Activated T-cell treated with anti-CD3 and anti-CD28 coated beads, Interleukin-2, amount 50 U/mL, for 24 hours (primary cell): ENCODE results near the gene MBD5.

Experiments used
- DNase-seq: peaks from one replicate; pipeline ENCODE4 v3.0.0-alpha.2; 2020
- H3K27ac Mint-ChIP-seq: 2 replicates; pipeline ENCODE4 v1.8.0; 2020; ENCODE audit warnings: mild to moderate bottlenecking, mixed read lengths
- H3K27me3 Mint-ChIP-seq: 2 replicates; pipeline ENCODE4 v1.8.0; 2020; ENCODE audit warnings: mixed read lengths
- H3K36me3 Mint-ChIP-seq: 2 replicates; pipeline ENCODE4 v1.8.0; 2020; ENCODE audit warnings: low read depth, mixed read lengths
- H3K4me1 Mint-ChIP-seq: 2 replicates; pipeline ENCODE4 v1.8.0; 2020; ENCODE audit warnings: low read depth, mixed read lengths
- H3K4me3 Mint-ChIP-seq: 2 replicates; pipeline ENCODE4 v1.8.0; 2020; ENCODE audit warnings: mild to moderate bottlenecking, moderate library complexity, mixed read lengths
- H3K9me3 Mint-ChIP-seq: 2 replicates; pipeline ENCODE4 v1.8.0; 2020; ENCODE audit warnings: mixed read lengths

MBD5 gene

DNA sequence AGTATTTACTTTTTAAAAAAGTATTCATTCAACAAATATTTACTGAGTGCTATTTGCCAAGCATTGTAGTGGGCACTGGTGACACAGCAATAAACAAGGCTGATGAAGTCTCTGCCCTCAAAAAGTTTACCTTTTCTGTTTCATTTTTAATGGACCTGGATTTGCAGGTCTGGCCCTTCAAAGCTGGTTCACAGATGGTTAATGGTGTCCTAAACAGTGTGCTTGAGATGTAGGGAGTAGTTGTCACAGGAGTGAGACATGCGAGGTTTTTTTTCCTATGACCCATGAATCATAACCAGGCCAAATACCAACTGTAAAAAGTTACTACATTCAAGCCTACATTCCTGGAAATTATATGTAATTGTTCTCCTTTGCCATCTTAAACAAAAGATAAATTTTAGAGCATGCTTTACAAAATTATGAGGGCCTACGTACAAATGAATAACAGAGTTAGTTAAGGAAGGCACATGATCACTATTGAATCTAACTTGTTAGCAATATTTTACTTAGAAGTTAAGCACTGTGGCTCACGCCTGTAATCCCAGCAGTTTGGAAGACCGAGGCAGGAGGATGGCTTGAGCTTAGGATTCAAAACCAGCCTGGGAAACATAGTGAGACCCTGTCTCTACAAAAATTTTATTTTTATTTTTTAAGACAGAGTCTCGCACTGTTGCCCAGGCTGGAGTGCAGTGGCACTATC, 223.9 kb downstream of the MBD5 start:
- H3K27ac Mint-ChIP-seq, result no peak overlapping the region
- peaks cover 37% of the 10 kb centered on the region for H3K36me3 Mint-ChIP-seq
- H3K9me3 Mint-ChIP-seq, result peaks cover 12% of the 10 kb centered on the region
- peaks cover 2% of the 10 kb centered on the region for H3K4me1 Mint-ChIP-seq
- no peaks in the 10 kb centered on the region for H3K27me3 Mint-ChIP-seq
- no peak for DNase-seq
- H3K4me3 Mint-ChIP-seq, result no peak overlapping the region

DNA sequence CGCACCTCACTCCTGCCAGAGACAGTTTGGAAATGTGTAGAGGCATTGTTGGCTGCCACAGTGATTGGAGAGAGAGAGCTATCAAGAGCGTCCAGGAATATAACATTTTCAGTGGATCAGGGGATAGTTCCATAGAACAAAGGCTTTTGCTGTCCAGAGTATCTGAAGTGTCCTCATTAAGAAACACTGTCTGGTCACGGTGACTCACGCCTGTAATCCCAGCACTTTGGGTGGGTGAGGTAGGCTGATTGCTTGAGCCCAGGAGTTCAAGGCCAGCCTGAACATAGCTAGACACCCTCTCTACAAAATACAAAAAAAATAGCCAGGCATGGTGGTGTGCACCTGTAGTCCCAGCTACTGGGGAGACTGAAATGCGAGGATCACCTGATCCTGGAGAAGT, 231.1 kb downstream of the MBD5 start:
- DNase-seq, result no peak
- no peak overlapping the region for H3K4me3 Mint-ChIP-seq
- H3K9me3 Mint-ChIP-seq, result peaks cover 42% of the 10 kb centered on the region
- peaks cover 70% of the 10 kb centered on the region for H3K36me3 Mint-ChIP-seq
- H3K4me1 Mint-ChIP-seq, result no peaks in the 10 kb centered on the region
- H3K27me3 Mint-ChIP-seq, result no peaks in the 10 kb centered on the region
- H3K27ac Mint-ChIP-seq, result no peak overlapping the region

DNA sequence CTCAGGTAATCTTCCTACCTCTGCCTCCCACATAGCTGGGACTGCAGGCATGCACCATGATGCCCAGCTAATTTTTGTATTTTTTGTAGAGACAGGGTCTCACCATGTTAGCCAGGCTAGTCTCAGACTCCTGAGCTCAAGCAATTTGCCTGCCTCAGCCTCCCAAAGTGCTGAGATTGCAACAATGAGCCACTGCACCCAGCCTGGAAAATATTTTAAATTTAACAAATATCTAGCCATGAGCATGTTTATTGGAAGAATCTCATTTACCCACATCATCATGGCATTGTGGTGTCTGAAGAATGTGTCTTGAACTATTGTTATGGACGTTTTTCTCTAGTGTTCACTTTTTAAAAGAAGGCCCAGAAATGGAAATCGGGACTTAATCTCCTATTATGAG, 231.8 kb downstream of the MBD5 start:
- Mint-ChIP-seq H3K27ac (no peak overlapping the region), H3K9me3 (peaks cover 43% of the 10 kb centered on the region), H3K36me3 (peaks cover 68% of the 10 kb centered on the region), H3K4me3 (no peak overlapping the region), H3K27me3 (no peaks in the 10 kb centered on the region), H3K4me1 (no peaks in the 10 kb centered on the region)
- DNase-seq, result no peak

DNA sequence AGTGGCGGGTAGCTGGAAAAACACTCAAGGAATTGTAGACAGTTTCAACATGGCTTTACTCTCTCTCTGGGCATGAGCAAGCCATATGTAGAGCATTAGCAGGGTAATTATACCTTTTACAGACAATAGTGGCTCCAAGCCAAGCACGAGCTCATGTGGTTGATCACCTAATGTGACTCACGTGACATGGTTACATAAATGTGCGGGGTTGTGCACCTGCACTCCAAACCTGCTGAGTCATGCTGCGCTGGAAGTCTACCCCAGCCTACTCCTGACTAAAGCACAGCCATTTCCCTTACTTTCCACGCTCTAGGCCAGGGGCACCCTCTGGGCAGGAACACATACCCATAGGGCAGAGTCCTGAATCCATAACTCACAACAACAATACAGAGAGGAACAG, 232.8 kb downstream of the MBD5 start:
- Mint-ChIP-seq H3K9me3 (peaks cover 50% of the 10 kb centered on the region), H3K27me3 (no peaks in the 10 kb centered on the region), H3K4me3 (no peak overlapping the region), H3K27ac (no peak overlapping the region), H3K36me3 (peaks cover 72% of the 10 kb centered on the region), H3K4me1 (no peaks in the 10 kb centered on the region)
- DNase-seq, result no peak

DNA sequence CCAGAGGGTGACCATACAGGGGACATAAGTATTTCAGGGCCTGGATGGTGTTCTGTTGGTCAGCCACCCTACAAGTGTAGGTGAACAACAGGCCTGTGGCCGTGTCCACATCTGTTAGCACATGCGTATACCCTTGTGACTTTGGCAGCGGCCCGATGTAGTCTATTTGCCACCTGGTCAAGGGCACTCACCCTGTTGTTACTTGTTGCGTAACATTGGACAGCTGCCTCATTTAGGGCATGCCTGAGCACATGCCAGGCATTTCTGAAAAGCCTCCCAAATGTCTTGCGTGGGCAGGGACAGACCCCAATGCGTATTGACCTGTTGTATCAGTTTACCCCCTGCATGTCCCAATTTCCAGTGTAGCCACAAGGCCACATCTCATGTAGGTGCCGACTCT, 235.0 kb downstream of the MBD5 start:
- Mint-ChIP-seq H3K4me1 (no peaks in the 10 kb centered on the region), H3K27ac (no peak overlapping the region), H3K9me3 (peaks cover 48% of the 10 kb centered on the region), H3K36me3 (peaks cover 71% of the 10 kb centered on the region), H3K27me3 (no peaks in the 10 kb centered on the region), H3K4me3 (no peak overlapping the region)
- no peak for DNase-seq

DNA sequence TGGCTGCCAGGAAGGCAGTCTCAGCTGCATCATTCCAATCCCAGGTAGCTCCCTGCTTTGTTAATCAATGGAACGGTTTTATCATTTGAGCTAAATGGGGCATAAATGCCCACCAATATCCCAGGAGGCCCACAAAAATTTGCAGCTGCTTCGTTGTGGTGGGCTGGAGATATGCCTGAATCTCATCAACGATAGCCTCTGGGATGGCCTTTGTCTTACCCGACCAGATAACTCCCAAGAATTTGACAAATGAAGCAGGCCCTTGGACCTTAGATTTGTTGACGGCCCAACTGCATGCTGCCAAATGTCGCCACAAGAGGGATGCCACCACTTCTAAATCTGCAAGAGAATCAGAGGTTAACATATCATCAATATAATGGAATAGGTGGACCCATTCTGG, 236.4 kb downstream of the MBD5 start:
- Mint-ChIP-seq H3K9me3 (peaks cover 41% of the 10 kb centered on the region), H3K27ac (no peak overlapping the region), H3K27me3 (no peaks in the 10 kb centered on the region), H3K4me3 (no peak overlapping the region), H3K36me3 (peaks cover 64% of the 10 kb centered on the region), H3K4me1 (no peaks in the 10 kb centered on the region)
- no peak for DNase-seq

DNA sequence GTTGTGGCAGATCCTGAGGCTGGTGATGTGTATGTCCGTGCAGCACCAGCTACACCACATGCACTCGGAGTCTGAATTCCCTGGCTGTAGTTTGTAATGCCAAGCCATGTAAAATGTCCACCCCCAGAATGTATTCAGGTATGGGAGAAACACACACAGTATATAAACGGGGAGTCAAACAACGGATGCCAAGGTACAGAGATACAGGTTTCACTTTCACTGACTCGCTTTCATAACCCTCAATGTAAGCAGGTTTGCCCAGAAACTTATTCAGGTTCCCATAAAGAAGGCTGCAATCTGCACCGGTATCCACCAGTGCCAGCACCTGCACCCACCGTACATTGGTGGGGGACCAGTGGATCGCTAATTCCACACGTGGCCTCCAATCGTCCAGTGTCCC, 237.2 kb downstream of the MBD5 start:
- H3K9me3 Mint-ChIP-seq, result peaks cover 34% of the 10 kb centered on the region
- H3K4me3 Mint-ChIP-seq, result no peak overlapping the region
- H3K27me3 Mint-ChIP-seq, result no peaks in the 10 kb centered on the region
- no peak overlapping the region for H3K27ac Mint-ChIP-seq
- no peak for DNase-seq
- H3K4me1 Mint-ChIP-seq, result no peaks in the 10 kb centered on the region
- H3K36me3 Mint-ChIP-seq, result peaks cover 56% of the 10 kb centered on the region

DNA sequence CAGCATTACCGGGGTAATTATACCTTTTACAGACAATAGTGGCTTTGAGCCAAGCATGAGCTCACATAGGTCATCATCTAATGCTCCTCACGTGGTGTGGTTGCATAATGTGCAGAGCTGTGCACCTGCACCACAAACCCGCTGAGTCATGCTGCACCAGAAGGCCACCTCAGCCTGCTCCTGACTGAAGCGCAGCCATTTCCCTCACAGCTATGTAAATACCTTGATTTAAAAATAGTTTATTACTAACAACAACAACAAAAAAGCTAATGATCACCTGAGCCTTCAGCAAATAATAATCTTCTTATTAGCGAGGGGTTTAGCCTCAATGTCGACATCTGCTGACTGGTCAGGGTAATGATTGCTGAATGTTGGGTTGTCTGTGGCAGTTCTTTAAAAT, 238.8 kb downstream of the MBD5 start:
- Mint-ChIP-seq H3K9me3 (peaks cover 20% of the 10 kb centered on the region), H3K4me1 (no peaks in the 10 kb centered on the region), H3K27ac (no peak overlapping the region), H3K27me3 (no peaks in the 10 kb centered on the region), H3K4me3 (no peak overlapping the region), H3K36me3 (peaks cover 42% of the 10 kb centered on the region)
- DNase-seq, result no peak

DNA sequence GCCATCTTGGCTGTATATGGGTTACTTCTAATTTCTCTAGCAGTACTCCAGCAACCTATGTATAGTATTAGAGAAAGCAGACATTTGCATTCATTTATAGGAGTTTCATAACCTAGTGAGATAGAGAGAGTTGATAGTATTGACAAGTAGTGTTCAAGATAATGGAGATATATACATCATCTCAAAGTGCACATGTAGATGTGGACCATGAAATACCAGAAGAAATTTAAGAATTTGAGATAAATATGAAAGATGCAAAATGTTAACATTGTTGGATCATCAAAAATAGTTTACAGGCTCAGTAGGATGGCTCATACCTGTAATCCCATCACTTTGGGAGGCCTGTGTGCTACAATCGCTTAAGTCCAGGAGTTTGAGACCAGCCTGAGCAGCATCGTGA, 243.0 kb downstream of the MBD5 start:
- peaks cover 13% of the 10 kb centered on the region for H3K36me3 Mint-ChIP-seq
- DNase-seq, result no peak
- no peaks in the 10 kb centered on the region for H3K4me1 Mint-ChIP-seq
- H3K27ac Mint-ChIP-seq, result no peak overlapping the region
- H3K4me3 Mint-ChIP-seq, result no peak overlapping the region
- H3K9me3 Mint-ChIP-seq, result peaks cover 5% of the 10 kb centered on the region
- H3K27me3 Mint-ChIP-seq, result no peaks in the 10 kb centered on the region

DNA sequence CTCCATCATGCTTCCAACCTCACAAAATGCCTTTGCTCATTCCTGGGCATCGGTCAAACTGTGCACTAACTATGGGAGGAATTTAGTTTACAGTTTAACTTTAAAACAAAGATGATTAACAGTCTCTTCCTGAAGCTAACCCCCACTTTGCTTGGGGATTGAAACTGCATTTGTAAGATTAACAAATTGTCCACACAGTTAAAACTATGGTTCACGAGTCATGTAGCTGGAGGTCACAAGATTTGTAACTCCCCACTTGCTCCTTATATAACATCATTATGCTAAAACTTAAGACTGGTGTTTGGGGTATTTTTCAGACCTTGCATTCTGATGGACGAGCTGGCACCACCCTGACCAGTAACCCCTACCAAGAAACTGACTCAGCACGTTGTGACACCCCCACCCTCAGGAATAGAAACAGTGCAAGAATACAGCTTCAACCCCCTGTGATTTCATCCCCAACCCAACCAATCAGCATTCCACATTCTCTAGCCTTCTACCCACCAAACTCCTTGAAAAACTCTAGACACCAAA, 252.3 kb downstream of the MBD5 start:
- H3K4me3 Mint-ChIP-seq, result no peak overlapping the region
- no peak for DNase-seq
- no peaks in the 10 kb centered on the region for H3K4me1 Mint-ChIP-seq
- H3K27me3 Mint-ChIP-seq, result no peaks in the 10 kb centered on the region
- H3K27ac Mint-ChIP-seq, result no peak overlapping the region
- H3K9me3 Mint-ChIP-seq, result no peaks in the 10 kb centered on the region
- H3K36me3 Mint-ChIP-seq, result peaks cover 12% of the 10 kb centered on the region

DNA sequence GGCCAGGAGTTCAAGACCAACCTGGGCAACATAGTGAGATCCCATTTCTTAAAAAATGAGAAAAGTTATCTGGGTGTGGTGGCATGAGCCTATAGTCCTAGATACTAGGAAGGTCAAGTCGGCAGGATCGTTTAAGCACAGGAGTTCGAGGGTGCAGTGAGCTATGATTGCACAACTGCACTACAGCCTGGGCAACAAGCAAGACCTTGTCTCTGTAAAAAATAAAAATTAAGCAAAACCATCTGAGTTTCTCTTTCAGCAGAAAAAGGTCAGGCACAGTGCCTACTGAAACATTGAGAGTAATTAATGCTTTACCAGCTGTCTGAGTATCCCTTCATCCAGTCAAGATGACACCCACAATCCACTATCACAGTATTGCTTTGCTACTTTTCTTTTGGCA, 258.3 kb downstream of the MBD5 start:
- peaks cover 2% of the 10 kb centered on the region for H3K4me1 Mint-ChIP-seq
- no peak for DNase-seq
- H3K27ac Mint-ChIP-seq, result no peak overlapping the region
- H3K4me3 Mint-ChIP-seq, result no peak overlapping the region
- H3K9me3 Mint-ChIP-seq, result no peaks in the 10 kb centered on the region
- no peaks in the 10 kb centered on the region for H3K27me3 Mint-ChIP-seq
- H3K36me3 Mint-ChIP-seq, result peaks cover 2% of the 10 kb centered on the region

DNA sequence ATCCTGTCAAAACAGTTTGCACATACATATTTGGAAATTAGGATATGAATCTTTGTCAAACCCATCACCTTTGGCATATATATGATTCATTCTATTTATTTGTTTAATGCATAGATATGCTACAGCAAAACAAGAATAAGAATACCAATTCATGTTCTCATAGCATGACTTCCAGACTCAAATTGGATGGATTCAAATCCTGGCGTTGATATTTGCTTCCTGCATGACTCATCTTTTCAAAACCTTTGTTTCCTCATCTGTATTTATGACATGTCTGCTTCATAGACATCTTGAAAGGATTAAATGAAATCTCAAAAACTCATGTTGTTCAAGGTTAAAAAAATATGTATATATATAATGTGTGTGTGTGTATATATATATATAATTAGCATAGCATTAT, 261.3 kb downstream of the MBD5 start:
- Mint-ChIP-seq H3K36me3 (peaks cover 4% of the 10 kb centered on the region), H3K4me1 (peaks cover 2% of the 10 kb centered on the region), H3K27ac (no peak overlapping the region), H3K27me3 (no peaks in the 10 kb centered on the region), H3K9me3 (no peaks in the 10 kb centered on the region), H3K4me3 (no peak overlapping the region)
- DNase-seq, result no peak

DNA sequence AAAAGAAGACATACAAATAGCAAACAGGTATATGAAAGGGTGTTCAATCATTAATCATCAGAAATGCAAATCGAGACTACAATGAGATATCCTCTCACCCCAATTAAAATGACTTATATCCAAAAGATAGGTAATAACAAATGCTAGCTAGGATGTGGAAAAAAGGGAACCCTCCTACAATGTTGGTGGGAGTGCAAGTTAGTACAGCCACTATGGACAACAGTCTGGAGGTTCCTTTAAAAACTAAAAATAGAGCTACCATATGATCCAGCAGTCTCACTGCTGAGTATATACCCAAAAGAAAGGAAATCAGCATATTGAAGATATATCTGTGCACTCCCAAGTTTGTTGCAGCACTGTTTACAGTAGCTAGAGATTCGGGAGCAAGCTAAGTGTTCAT, 271.5 kb downstream of the MBD5 start:
- H3K36me3 Mint-ChIP-seq, result peaks cover 11% of the 10 kb centered on the region
- no peaks in the 10 kb centered on the region for H3K4me1 Mint-ChIP-seq

DNA sequence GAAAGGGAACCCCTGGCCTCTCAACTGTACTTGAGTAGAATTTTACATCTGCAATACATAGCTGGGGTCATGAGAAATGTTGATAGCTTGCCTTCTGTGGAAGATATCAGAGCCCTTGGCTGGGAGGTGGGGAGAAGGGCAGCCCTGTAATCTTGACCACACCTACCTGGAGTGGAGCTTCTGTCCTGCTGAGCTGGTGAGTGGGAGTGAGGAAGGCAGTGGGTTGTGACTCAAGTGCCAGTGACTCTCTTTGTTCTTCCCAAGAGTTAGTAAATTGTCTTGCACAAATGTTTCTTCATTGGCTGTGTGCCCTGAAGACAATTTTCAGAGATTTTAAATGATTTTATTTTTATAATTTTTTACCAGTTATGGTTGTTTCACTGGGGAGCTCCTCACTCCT, 277.3 kb downstream of the MBD5 start:
- peaks cover 6% of the 10 kb centered on the region for H3K36me3 Mint-ChIP-seq
- H3K4me1 Mint-ChIP-seq, result no peaks in the 10 kb centered on the region
- no peak overlapping the region for H3K27ac Mint-ChIP-seq
- H3K4me3 Mint-ChIP-seq, result no peak overlapping the region
- H3K9me3 Mint-ChIP-seq, result no peaks in the 10 kb centered on the region
- no peak for DNase-seq
- H3K27me3 Mint-ChIP-seq, result no peaks in the 10 kb centered on the region

More for the DNA sequence above, 271.5 kb downstream of the MBD5 start:
- DNase-seq, result no peak
- Mint-ChIP-seq H3K27ac (no peak overlapping the region), H3K27me3 (no peaks in the 10 kb centered on the region), H3K4me3 (no peak overlapping the region), H3K9me3 (no peaks in the 10 kb centered on the region)

DNA sequence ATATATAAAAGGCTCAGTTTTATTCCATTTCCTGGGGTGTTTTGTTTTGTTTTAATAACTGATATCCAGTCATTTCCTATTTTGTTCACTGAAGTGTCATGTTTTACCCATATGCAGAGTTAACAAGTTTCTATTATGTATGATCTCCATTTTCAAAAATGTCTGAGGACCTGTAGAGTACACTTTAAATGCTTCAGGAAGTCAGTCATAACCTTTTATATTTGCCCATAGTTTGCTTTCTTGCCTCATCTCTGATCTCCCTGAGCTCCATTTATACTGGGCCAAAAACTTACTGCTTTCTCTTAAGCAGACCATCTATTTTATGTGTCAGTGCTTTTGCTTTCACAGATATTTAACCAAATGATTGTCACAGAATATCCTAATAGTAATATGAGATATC, 278.7 kb downstream of the MBD5 start:
- Mint-ChIP-seq H3K9me3 (peaks cover 2% of the 10 kb centered on the region), H3K4me1 (no peaks in the 10 kb centered on the region), H3K4me3 (no peak overlapping the region), H3K36me3 (peaks cover 5% of the 10 kb centered on the region), H3K27ac (no peak overlapping the region), H3K27me3 (no peaks in the 10 kb centered on the region)
- no peak for DNase-seq

DNA sequence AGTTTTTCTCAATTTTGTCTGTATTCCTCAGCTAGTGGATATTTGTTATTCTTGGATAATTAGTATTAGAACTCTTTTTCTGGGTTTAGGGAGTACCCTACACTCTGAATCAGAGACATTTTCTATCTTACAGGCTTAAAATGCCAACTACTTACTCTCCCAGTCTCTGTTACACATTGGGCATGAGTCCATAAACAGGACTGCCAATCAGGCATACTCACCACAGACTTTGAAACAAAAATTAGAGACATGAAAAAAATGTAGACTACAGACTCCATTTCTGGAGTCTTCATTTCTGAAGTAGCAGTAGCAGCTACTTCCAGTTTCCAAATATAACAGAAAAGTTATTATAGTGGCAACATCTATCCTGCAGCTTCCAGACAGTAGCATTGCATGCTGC, 279.7 kb downstream of the MBD5 start:
- H3K9me3 Mint-ChIP-seq, result peaks cover 2% of the 10 kb centered on the region
- no peak overlapping the region for H3K4me3 Mint-ChIP-seq
- H3K27ac Mint-ChIP-seq, result no peak overlapping the region
- no peaks in the 10 kb centered on the region for H3K4me1 Mint-ChIP-seq
- DNase-seq, result no peak
- H3K36me3 Mint-ChIP-seq, result peaks cover 5% of the 10 kb centered on the region
- no peaks in the 10 kb centered on the region for H3K27me3 Mint-ChIP-seq
